Gastroesophageal sphincter (tissue), 3 donors: ENCODE results near the gene NXPH4.

Experiments
- POLR2A ChIP-seq, 2 donors: fragments of 450-650 bp; IDR thresholded peaks; one replicate each; pipeline ENCODE4 v1.6.1; 2017; ENCODE audit warnings: antibody characterized with exemption in 2 of 2, mild to moderate bottlenecking in 2 of 2, moderate library complexity in 1 of 2
- TF ChIP-seq, protein P1 (sequence below), 4 experiments: fragments of 200-600 bp in 2 of 4; fragments of 450-650 bp in 2 of 4; sonication (generic) in 1 of 4; IDR thresholded peaks; one replicate each; pipeline ENCODE4 v1.5.1; 2017 to 2019; ENCODE audit warnings: antibody characterized with exemption in 4 of 4, mild to moderate bottlenecking in 2 of 4, moderate library complexity in 2 of 4

DNA sequence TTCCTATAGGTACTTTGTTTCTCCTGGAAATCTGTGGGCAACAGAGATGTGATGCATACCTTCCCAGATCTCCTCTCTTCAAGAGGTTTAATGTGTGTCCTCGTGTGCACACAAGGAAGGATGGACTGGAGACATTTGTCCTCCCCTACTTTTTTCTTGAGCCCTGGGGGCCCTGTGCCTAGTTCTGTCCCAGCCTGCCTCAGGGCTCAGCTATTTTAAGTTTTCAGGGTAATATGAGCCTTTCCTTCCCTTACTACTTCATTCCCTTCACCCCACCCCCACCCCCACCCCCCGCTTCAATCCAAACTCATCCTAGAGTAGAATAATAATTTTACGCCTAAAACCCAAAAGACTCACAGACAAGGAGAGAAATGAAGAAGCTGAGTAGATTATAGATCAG lies 33.9 kb downstream of the NXPH4 start:
- TF ChIP-seq, protein P1, sequence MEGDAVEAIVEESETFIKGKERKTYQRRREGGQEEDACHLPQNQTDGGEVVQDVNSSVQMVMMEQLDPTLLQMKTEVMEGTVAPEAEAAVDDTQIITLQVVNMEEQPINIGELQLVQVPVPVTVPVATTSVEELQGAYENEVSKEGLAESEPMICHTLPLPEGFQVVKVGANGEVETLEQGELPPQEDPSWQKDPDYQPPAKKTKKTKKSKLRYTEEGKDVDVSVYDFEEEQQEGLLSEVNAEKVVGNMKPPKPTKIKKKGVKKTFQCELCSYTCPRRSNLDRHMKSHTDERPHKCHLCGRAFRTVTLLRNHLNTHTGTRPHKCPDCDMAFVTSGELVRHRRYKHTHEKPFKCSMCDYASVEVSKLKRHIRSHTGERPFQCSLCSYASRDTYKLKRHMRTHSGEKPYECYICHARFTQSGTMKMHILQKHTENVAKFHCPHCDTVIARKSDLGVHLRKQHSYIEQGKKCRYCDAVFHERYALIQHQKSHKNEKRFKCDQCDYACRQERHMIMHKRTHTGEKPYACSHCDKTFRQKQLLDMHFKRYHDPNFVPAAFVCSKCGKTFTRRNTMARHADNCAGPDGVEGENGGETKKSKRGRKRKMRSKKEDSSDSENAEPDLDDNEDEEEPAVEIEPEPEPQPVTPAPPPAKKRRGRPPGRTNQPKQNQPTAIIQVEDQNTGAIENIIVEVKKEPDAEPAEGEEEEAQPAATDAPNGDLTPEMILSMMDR (IDR thresholded peaks at IDR 0.05), result no peak
- no peak for TF ChIP-seq POLR2A (IDR thresholded peaks at IDR 0.05)
